Islet of Langerhans (tissue), 1 donor: ENCODE measurements around the gene ARMC2.
"Not testable (repeated sequence)": the region's sequence is repeated elsewhere in the genome, so short reads cannot be mapped to it uniquely, and the experiment has no call there.

Experiments
- FAIRE-seq: peaks from one replicate; lab custom pipeline; 2011; peaks lifted over from hg19 to GRCh38; lab: Jason Lieb, UNC

ARMC2 gene

GRCh38 chr6:108916026-108916686 is 67.9 kb downstream of the ARMC2 start:
- FAIRE-seq = no peak

DNA sequence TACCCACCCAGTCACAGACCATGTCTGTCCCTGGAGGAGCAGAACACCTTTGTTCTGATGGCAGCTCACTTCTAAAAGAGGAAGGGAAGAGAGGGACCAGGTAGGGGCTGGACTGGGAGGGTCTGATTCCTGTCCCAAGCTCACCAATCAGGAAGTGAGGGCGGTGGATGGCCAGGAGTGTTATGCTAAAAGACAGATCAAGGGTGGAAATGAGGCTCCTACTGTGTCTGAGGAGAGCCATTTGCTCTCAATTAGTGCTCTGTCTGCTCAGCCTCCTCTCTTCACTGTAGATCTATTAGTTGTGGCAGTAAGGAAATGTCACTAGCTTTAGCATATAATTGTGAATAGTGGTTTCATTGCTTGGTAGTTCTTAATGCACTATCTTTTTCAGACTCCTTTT is 72.5 kb downstream of the ARMC2 start:
- FAIRE-seq = no peak

GRCh38 chr6:108921547-108922361 is 73.5 kb downstream of the ARMC2 start:
- no peak for FAIRE-seq

GRCh38 chr6:108922499-108922898 is 74.3 kb downstream of the ARMC2 start:
- no peak for FAIRE-seq

GRCh38 chr6:108927927-108928326 is 79.7 kb downstream of the ARMC2 start:
- FAIRE-seq = no peak

DNA sequence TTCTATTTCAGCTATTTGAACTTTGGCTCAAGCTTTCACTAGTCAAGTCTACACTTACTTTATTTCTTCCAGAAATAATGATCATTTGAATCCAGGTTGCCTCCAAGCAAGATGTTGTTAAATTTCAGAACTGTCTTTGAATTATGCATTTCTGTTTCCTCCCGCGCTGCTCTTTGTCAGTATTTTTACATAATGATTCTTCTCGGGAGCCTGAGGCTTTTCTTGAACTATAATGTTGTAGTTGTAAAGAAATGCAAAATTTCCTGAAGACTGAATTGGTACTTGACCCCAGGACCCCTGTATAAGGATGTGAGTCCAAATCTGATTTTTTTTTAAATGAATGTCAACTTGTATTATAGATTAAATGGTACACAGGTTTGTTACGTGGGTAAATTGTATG is 80.4 kb downstream of the ARMC2 start:
- no peak for FAIRE-seq

GRCh38 chr6:108931090-108931489 is 82.9 kb downstream of the ARMC2 start:
- not testable (repeated sequence) for FAIRE-seq

DNA sequence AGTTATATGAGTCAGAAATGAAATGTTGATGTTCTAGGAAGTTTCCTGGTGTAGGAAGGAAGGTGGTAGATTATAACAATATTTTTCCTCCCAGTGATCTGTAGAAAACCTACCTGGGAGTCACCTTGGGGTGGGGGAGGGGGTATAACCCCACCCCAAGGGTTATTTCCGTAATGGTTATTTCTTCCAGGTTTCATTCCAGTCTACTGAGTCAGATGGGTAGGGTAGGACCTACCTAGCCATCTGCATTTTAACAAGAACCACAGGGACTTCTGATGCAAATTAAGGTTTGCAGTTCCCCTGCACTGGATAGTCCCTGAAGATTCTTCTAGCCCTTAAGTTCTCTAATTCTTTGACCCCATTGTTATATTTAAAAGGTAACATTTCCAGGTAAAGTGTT is 88.9 kb downstream of the ARMC2 start:
- no peak for FAIRE-seq

- no peak for FAIRE-seq
Measured at GRCh38 chr6:108940741-108941140, 92.5 kb downstream of the ARMC2 start.

GRCh38 chr6:108941281-108941680 is 93.1 kb downstream of the ARMC2 start:
- FAIRE-seq = no peak

DNA sequence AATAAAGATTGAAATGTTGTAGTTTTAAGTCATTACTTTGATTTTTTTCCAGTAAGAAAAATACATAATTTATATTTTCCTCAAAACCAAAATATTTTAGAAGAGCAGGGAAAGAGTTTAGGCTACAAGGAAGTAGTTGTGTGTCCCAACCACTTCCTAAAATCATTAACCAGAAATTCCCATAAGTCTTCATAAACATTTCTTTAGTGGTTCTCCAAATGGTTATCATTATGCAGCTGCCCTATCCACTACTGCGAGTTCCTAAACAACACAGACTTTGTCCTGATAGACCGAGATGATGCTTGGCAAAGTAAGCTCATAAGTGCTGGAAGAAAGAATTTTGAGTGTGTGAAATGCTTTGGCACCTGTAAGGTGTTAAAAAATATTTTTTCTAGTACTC is 93.6 kb downstream of the ARMC2 start:
- no peak for FAIRE-seq

GRCh38 chr6:108942556-108943492 is 94.6 kb downstream of the ARMC2 start:
- peak; percentile 80 for FAIRE-seq

GRCh38 chr6:108944071-108944470 is 95.8 kb downstream of the ARMC2 start:
- no peak for FAIRE-seq

DNA sequence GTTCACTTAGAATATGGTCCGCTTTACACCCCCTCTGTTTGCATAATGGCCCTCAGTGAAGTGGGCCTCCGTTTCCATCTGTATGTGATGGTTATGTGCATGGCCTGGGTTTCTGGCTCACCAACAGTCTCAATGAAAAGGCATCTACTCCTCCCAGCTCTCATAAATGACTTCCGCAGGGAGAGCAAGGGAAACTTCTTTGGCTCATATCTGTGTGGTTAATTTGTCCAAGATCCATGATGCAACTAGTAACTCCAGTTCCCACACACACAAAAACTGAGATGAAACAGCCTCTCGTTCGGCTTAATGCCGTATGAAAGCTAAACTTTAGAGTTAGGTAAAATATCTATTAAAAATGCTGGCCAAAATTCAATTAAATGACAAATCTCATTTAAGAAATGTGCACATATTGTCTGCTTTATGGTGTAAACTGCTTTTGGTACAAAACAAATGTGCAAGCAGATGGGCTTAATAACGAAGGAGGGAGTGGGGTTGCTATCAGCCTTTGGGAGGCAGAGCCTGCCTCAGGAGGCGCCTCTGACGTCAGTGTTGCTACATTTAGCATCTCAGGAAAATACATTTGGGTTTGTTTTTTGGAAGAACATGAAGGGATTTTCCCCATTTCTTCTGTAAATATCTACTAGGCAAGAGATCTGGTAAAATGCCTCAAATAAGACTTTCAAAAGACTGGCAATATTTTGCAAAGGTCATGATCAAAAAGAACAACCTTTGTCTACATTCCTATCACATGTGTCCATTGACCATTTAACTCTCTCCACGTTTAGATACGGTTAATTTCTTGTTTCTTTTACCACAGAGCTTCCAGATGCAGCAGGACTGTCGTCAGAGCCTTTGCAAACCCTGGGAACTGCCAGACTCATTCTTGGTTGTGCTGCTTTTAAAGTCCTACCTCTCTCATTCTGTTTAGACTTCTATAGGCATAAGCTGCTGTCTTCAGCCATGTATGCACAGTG is 96.8 kb downstream of the ARMC2 start:
- no peak for FAIRE-seq

DNA sequence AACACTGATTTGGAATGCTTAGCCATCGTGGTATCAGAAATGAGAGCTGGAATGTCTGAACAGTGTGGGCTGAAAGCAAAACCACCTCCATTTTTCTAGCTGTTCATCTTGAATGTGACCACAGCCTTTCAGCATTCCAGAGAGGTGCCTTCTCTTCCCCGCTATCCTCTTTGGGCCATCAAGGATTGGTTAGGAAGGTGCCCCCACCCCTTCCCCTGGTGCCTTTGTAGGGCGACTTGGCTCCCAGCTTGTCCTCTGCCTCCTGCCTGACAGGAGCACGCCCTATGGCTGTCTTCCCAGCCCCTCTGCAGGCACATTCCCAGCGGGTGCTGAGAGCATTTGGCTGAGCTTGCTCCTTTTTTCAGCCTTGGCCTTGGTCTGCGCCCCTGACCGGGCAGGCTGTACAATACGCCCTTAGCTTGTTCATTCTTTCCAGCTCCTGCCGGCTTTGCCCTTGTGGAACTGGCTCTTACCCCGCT is 97.5 kb downstream of the ARMC2 start:
- no peak for FAIRE-seq

DNA sequence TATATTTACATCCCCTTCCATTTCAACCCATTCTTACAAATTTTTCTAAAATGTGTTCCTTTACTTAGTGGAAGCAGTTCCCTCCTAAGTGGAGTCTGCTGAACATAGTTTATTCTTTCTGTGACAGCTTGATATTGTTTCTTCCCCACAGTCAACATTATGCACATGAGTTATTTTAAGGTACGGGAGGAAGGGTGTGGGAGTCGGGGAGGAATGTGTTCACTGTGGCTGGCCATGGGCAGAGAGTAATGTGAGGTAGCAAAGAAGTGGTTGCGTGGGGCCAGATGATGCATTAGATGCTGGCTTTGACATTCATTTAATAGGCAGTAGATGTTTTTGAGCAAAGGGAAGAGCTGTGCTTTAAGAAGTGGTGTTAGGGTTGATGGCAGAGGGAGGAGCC is 98.5 kb downstream of the ARMC2 start:
- no peak for FAIRE-seq

- FAIRE-seq = peak; percentile 100
Measured at GRCh38 chr6:108947114-108947854, 99.1 kb downstream of the ARMC2 start.

DNA sequence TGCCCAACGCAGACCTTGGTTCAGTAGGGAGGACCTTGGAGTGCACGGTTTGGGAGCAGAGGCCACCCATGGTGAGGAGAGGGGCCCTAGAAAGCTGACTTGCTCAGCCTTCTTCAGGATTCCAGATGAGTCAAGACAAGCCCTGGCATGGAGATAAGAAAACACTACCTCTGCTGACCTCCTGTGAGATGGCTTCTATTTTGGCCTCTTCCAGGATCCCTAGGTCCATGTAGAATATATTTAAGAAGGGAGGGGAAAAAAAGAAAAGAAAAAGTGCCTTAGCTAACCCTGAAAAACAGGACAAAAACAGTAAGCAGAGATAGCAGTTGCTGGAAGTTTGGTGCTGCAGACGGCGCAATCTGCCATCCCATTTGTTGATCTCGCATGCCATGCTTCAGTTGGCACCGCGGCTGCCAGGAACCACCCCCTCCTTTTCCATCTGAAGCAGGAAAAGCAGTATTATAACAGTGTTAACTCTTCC is 100.0 kb downstream of the ARMC2 start:
- FAIRE-seq = peak; percentile 70

GRCh38 chr6:108951351-108951953 is 103.2 kb downstream of the ARMC2 start:
- FAIRE-seq = no peak
